Duodenal mucosa (tissue), 2 donors: ENCODE data around the gene CTSC.

Experiments
- H3K27ac ChIP-seq: one replicate; pipeline ENCODE4 v1.7.0; 2013; ENCODE audit warnings: low read depth, low read length
- H3K27me3 ChIP-seq, 2 donors: one replicate each; pipeline ENCODE4 v1.7.0; 2013; ENCODE audit warnings: low read length in 2 of 2, control low read depth in 1 of 2; ENCODE audit not compliant: insufficient read depth in 2 of 2, control insufficient read depth in 1 of 2
- H3K36me3 ChIP-seq, 2 donors: one replicate each; pipeline ENCODE4 v1.7.0; 2013; ENCODE audit warnings: low read length in 2 of 2, control low read depth in 1 of 2; ENCODE audit not compliant: insufficient read depth in 2 of 2, control insufficient read depth in 1 of 2
- H3K4me1 ChIP-seq, 2 donors: one replicate each; pipeline ENCODE4 v1.7.0; 2013; ENCODE audit warnings: low read length in 2 of 2, control low read depth in 1 of 2; ENCODE audit not compliant: insufficient read depth in 2 of 2, control insufficient read depth in 1 of 2
- H3K4me3 ChIP-seq, 2 donors: one replicate each; pipeline ENCODE4 v1.7.0; 2013; ENCODE audit warnings: low read length in 2 of 2, low read depth in 1 of 2
- H3K9ac ChIP-seq, 2 donors: one replicate each; pipeline ENCODE4 v1.7.0; 2013; ENCODE audit warnings: low read length in 2 of 2, low read depth in 1 of 2
- H3K9me3 ChIP-seq, 2 donors: one replicate each; pipeline ENCODE4 v1.7.0; 2013; ENCODE audit warnings: low read length in 2 of 2, control low read depth in 1 of 2; ENCODE audit not compliant: control insufficient read depth in 1 of 2

The CTSC gene

DNA sequence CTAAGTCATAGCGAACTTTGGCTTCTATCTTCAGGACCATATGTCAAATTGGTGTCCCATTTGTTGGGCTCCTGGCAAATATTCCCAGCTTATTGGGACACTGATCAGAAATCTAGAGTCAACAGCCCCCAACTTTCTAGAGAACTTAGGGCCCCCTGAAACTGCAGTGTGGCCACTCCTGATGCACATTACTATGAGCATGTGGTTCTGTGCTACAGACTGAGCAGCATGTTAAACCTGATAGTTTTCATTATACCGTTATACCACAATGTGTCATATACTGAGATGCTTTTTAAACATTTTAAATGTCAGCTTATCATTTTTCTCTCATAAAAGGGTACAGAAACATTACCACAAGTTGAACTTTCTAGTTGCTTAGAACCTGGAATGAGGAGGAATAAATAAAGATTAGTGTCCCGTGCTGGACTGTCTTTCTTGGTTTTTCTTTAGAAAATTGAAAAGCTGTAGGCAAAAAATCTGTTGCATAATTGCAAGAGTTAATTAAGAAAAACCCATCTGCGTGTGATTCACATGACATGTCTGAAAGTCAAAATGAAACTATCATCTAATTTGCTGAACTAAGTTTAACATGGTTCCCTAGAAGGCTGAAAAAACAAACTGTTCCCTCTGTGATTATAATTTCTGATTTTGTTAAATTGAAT, 16.4 kb upstream of the CTSC start:
- no peak overlapping the region for H3K27ac ChIP-seq

DNA sequence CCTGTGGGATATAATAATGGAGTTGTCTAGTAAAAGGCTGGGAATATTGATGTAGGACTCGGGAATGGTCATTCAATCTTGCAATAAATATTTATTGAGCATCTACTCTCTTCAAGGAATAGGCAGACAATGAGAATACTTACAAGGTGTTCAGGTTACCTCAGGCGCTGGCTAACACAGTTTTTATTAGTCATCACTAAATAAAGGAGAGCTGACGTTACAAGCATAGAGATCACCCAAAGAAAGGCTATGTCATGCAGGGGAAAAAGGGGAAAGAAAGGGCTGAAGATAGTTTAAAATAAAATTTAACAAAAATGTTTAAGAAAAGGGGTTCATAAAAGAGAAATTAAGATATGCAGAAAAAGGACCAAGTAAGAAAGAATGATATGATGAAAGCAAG, 15.8 kb upstream of the CTSC start:
- H3K9ac ChIP-seq: no peak overlapping the region
- H3K9me3 ChIP-seq: no peaks in the 10 kb centered on the region
- H3K4me3 ChIP-seq: no peak overlapping the region
- H3K36me3 ChIP-seq: no peaks in the 10 kb centered on the region
- H3K4me1 ChIP-seq: peaks cover 3 to 14% of the 10 kb centered on the region in 2 donors
- no peaks in the 10 kb centered on the region for H3K27me3 ChIP-seq
- H3K27ac ChIP-seq: no peak overlapping the region

More for the DNA sequence above, 16.4 kb upstream of the CTSC start:
- H3K4me3 ChIP-seq: no peak overlapping the region
- H3K4me1 ChIP-seq: peaks cover 3 to 14% of the 10 kb centered on the region in 2 donors
- H3K9ac ChIP-seq: no peak overlapping the region
- H3K36me3 ChIP-seq: no peaks in the 10 kb centered on the region
- H3K27me3 ChIP-seq: no peaks in the 10 kb centered on the region
- H3K9me3 ChIP-seq: no peaks in the 10 kb centered on the region

DNA sequence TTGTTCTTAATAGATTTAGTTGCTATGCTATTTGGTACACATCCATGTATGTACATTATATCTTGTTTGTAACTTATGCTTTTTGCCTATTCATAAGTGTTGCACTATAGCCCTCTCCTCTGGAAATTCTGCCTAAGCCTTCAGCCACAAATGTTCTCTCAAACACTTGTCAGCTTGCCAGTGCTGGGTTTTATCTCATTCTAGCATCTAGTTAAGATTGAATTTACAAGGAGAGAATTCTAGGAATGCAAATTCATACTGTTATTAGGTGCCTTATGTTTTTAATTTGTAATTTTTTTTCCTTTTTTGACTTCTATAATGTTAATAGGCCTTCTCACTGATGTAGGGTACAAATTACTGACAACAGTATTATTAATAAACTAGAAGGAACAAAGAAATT, 14.6 kb upstream of the CTSC start:
- no peaks in the 10 kb centered on the region for H3K27me3 ChIP-seq
- H3K9ac ChIP-seq: no peak overlapping the region
- H3K27ac ChIP-seq: no peak overlapping the region
- H3K4me3 ChIP-seq: no peak overlapping the region
- H3K9me3 ChIP-seq: no peaks in the 10 kb centered on the region
- peaks cover 0 to 5% of the 10 kb centered on the region in 2 donors for H3K4me1 ChIP-seq
- H3K36me3 ChIP-seq: no peaks in the 10 kb centered on the region

DNA sequence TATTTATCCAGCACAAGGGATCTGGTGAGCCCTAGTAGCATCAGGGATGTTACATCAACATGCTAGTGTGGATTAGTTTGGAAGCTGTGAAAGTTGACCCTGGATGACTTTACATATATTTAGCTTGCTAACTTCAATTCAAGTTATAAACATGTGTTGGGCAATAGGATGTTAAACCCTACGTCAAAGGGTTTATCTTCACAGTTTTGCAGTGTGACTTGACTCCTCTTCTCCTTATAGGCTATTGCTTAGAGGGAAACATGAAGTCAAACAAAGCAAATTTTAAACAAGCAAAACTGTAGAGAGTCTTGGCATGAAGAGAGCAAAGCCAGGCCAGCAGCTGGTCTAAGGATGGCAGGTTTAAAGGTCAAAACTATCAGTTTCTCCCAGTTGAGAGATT, 11.3 kb upstream of the CTSC start:
- Histone ChIP-seq H3K9ac (no peak overlapping the region), H3K27me3 (no peaks in the 10 kb centered on the region), H3K4me1 (peaks cover 0 to 3% of the 10 kb centered on the region in 2 donors), H3K36me3 (no peaks in the 10 kb centered on the region), H3K9me3 (no peaks in the 10 kb centered on the region), H3K4me3 (no peak overlapping the region), H3K27ac (no peak overlapping the region)

DNA sequence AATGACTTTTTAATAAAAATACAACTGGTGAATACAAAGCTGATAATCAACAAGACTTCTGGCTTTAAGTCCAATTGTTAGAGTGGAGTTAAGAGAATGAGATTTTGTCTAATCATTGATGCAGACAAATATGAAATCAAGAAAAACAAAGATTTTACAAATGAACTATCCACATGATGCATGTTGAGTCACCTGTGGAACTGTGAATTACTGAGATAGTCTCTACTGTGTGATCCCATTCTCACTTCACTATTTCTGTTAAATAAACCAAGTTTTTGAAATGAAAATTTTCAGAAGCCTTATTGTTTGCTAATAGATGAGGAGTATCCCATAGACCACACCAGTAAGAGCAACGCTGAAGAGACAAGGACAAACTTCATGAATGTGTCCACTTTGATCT, 8.4 kb upstream of the CTSC start:
- Histone ChIP-seq H3K4me3 (no peak overlapping the region), H3K27me3 (no peaks in the 10 kb centered on the region), H3K36me3 (no peaks in the 10 kb centered on the region), H3K9ac (no peak overlapping the region), H3K9me3 (no peaks in the 10 kb centered on the region), H3K4me1 (no peaks in the 10 kb centered on the region), H3K27ac (no peak overlapping the region)

DNA sequence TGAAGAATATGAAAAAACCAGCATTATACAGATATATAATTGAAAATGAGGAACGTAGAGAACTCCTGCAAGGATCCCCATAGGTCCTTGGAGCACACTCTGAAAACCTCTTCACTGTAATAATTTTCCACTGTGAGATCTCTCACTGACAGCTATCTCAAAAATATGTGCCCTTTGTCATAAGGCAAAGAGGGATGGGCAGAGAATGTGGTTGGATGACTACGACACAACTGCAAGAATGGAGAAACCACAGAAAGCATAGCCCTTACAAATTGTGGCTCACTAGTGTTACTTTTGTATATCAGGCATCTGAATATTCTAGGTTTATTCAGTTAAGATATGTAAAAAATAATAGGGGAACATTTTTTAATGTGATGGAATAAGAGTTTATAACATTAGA, 7.9 kb upstream of the CTSC start:
- H3K36me3 ChIP-seq: no peaks in the 10 kb centered on the region
- H3K9me3 ChIP-seq: no peaks in the 10 kb centered on the region
- no peaks in the 10 kb centered on the region for H3K27me3 ChIP-seq
- H3K4me3 ChIP-seq: no peak overlapping the region
- no peak overlapping the region for H3K9ac ChIP-seq
- no peaks in the 10 kb centered on the region for H3K4me1 ChIP-seq
- no peak overlapping the region for H3K27ac ChIP-seq

DNA sequence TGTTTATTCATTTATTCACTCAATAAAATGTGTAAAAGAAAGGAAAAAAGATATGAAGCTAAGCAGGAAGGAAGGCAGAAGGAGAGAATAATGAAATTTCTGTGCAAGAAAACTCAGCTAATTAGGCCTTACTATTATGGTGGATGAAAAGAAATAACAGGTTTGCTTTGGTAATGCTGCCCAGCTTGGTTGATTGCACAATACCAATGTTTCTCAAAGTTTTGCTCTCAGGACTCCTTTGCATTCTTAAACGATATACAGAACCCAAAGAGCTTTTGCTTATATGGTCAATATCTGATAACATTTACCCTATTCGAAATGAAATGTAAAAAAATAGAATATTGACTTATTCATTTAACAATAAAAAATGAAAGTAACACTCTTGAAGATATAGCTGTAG, 7.3 kb upstream of the CTSC start:
- no peaks in the 10 kb centered on the region for H3K27me3 ChIP-seq
- H3K27ac ChIP-seq: no peak overlapping the region
- no peaks in the 10 kb centered on the region for H3K9me3 ChIP-seq
- no peaks in the 10 kb centered on the region for H3K4me1 ChIP-seq
- no peak overlapping the region for H3K9ac ChIP-seq
- no peaks in the 10 kb centered on the region for H3K36me3 ChIP-seq
- H3K4me3 ChIP-seq: no peak overlapping the region

DNA sequence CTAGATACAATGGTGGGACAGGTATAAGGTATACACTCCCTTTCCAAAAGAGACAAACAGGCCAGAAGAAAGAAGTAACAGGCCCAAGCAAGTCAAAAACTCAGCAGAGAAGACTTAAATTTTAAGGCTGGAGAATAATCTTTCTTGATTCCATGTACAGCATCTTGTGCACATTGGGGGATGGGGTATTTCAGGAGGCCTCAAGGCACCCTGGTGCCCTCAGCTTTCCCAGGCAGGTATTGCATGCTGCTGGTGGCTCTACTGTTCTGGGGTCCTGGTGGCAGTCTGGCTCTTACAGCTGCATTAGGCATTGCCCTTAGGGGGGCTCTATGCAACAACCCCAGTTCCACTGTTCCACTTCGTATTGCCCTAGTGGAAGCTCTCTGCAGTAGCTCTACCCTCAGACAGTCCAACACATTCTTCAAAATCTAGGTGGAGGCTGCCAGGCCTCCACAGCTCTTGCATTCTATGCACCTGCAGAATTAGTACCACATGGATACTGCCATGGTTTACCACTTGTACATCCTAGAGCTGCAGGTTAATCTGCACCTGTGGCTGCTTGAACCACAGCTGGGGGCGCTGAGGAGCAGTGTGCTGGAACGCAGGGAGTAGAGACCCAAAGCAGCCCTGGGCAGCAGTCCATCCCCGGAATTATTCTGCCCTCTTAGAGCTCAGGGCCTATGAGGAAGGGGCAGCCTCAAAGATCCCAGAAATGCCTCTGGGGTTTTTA, 4.2 kb upstream of the CTSC start:
- Histone ChIP-seq H3K9ac (no peak overlapping the region), H3K27me3 (no peaks in the 10 kb centered on the region), H3K9me3 (no peaks in the 10 kb centered on the region), H3K4me3 (no peak overlapping the region), H3K27ac (no peak overlapping the region), H3K4me1 (peaks cover under 1 to 6% of the 10 kb centered on the region in 2 donors), H3K36me3 (no peaks in the 10 kb centered on the region)

DNA sequence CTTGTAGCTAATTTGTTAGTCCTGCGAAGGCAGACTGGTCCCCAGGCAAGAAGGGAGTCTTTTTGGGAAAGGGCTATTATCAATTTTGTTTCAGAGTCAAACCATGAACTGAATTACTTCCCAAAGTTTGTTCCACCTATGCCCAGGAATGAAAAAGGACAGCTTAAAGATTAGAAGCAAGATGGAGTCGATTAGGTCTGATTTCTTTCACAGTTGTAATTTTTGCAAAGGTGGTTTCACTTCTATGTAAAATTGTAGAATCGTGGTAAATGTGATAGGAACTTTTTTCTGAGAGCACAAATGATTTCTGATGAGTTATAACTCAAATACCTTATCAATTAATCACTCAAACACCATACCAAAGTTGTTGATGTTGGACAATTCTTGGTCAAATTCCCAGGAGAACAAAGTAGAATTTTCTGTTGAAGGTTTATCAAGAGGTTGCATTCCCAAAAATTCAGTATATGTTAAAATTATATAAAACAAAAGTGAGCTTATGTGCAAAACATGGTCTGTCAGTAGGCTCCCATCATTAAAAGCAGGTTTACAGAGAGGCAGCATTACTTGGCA, 2.9 kb upstream of the CTSC start:
- Histone ChIP-seq H3K9ac (no peak overlapping the region), H3K9me3 (no peaks in the 10 kb centered on the region), H3K4me1 (peaks cover 3 to 6% of the 10 kb centered on the region in 2 donors)

DNA sequence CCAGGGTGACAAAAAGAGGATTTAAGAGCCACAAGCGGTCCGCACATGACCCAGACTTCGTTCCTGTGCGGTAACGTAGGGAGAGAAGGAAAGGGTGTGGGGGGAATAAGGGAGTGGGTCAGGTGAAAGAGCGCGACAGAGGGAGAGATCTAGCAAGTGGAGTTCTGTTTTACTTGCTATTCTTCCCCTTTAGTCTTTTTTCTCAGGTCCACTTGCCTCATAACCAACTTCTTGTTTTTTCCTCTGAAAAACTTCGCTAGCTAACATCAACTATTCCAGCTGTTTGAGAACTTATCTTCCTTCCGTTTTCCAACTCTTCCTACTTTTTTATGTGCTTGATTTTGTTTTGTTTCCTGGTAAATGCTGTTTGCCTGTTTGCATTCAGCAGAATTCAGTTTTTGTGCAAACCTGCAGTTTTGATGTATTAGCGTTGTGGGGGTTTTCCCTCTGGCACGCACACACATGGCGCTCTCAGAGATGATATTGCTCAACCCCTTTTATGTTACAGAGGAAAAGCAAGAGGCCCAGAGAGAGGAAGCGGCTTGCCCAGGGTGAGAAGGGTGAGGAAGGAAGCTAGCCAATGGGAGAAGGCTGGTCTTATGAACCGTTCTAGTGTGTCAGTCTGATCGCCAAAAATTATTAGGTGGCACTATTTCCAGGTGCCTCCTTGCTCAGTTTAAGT, 592 bp upstream of the CTSC start:
- no peaks in the 10 kb centered on the region for H3K9me3 ChIP-seq
- no peaks in the 10 kb centered on the region for H3K27me3 ChIP-seq
- peak overlapping the region; percentile 70 to 86 for H3K9ac ChIP-seq
- H3K27ac ChIP-seq: no peak overlapping the region
- peak overlapping the region; percentile 94 to 96 for H3K4me3 ChIP-seq
- peaks cover 3 to 6% of the 10 kb centered on the region in 2 donors for H3K4me1 ChIP-seq
- peaks cover 3 to 5% of the 10 kb centered on the region in 2 donors for H3K36me3 ChIP-seq

More for the DNA sequence above, 2.9 kb upstream of the CTSC start:
- H3K4me3 ChIP-seq: no peak overlapping the region
- H3K36me3 ChIP-seq: no peaks in the 10 kb centered on the region
- H3K27ac ChIP-seq: no peak overlapping the region
- H3K27me3 ChIP-seq: no peaks in the 10 kb centered on the region
